PC-9 (cell line): ENCODE measurements around the gene KLHL36.

Source experiments
- EZH2 ChIP-seq: fragments of 200-600 bp; sonication (generic); IDR thresholded peaks from 2 replicates; pipeline ENCODE4 v1.8.0; 2017; ENCODE audit warnings: antibody characterized with exemption, low read depth
- TF ChIP-seq, protein P1 (sequence below): fragments of 200-600 bp; sonication (generic); conservative IDR thresholded peaks from 2 replicates; pipeline ENCODE4 v1.6.1; 2017; ENCODE audit warnings: mixed run types, antibody characterized with exemption, mild to moderate bottlenecking, moderate library complexity

DNA sequence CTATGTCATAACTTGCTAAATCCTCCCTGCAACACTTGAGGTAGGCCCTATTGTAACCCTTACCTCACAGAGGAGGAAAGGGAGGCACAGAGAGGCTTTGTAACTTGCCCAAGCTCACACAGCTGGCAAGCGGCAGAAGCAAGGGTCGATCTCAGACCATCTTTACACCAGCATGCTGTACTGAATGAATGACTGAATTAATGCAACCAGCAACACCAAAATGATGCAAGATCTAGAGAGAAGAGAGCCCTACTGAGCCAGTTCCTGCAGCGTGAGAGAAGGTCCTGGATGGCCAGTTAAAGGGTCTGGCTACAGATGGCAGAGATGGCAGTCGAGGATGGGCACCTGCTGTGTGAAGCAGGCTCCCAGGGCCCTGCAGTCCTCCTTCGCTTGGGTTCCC is 8.2 kb upstream of the KLHL36 start:
- TF ChIP-seq, protein P1, sequence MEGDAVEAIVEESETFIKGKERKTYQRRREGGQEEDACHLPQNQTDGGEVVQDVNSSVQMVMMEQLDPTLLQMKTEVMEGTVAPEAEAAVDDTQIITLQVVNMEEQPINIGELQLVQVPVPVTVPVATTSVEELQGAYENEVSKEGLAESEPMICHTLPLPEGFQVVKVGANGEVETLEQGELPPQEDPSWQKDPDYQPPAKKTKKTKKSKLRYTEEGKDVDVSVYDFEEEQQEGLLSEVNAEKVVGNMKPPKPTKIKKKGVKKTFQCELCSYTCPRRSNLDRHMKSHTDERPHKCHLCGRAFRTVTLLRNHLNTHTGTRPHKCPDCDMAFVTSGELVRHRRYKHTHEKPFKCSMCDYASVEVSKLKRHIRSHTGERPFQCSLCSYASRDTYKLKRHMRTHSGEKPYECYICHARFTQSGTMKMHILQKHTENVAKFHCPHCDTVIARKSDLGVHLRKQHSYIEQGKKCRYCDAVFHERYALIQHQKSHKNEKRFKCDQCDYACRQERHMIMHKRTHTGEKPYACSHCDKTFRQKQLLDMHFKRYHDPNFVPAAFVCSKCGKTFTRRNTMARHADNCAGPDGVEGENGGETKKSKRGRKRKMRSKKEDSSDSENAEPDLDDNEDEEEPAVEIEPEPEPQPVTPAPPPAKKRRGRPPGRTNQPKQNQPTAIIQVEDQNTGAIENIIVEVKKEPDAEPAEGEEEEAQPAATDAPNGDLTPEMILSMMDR, result no peak
- TF ChIP-seq EZH2, result no peak
